ENCODE data around the gene THSD4.

The THSD4 gene

DNA sequence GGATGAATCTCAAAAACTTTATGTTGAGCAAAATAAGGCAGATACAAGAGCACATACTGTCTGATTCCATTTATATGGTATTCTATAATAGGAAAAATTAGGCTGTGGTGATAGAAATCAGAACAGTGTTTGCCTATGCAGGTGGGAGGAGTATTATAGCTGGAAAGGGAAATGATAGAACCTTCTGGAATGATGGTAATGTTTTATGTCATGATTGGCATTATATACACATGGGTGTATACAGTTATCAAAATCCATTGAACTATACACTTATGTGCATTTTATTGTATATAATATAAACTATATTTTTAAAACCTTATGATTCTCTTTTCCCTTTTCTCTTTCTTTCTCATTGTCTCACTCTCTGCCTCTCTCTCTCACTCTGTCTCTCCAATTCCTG is 156.1 kb downstream of the THSD4 start:
- DNase-seq = no peak

DNA sequence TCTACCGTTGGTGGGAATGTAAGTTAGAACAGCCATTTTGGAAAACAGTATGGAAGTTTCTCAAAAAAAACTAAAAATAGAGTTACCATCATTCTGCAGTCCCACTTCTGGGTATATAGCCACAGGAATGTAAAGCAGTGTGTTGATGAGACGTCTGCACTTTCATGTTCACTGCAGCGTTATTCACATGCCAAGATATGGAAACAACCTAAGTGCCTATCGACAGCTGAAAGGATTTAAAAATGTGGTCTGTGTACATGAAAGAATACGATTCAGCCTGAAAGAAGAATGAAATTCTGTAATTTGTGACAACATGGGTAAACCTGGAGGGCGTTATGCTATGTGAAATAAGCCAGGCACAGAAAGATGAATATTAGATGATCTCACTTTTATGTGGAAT is 157.7 kb downstream of the THSD4 start:
- no peak for DNase-seq

DNA sequence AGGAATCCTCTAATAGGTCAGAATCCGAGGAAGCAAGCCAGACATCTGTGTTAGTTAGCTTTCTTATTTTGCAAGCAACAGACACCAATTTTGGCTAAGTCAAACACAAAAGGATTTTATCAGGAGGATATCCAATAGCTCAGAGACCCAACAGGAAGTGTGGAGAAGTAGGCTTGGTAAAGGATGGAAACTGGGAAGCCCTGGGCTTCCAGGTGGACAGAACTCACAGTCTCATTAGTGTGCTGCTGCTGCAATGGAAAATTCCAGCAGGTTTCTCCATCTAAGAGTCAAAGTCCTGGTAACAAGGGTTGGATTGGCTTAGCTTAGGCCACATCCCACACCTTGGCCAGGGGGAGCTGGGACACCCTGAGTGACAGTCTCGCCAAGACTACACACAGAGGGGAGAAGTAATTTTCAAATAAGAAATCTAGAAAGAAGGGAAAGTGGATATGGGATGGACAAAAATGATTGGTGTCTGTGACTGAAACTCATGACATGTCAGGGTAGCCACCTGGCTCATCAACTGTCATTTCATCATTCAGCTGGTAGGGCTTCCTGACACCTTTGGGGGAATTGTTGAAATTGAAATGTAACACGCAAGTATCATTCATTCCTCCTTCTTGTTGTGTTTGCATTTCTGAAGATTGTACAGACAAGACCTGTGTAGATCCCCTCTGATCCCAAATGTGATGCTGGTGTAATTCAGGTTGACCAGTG is 158.6 kb downstream of the THSD4 start:
- DNase-seq = no peak

DNA sequence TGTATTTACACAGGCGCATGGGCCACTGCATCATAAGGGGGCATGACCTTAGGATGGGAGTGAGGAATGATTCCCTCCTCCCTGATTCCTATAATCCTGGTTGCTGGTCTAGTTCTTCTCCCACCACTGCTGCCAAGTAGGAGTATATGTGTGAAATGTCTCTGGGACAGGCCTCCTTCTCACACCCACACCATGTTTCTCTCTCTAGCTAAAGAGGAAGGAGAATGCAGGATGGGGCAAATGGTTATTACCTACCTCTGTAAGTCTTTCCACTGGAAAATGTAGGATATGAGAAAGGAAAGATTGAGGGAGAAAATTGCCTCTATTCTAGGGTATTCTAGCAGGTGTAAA is 159.2 kb downstream of the THSD4 start:
- DNase-seq = no peak

DNA sequence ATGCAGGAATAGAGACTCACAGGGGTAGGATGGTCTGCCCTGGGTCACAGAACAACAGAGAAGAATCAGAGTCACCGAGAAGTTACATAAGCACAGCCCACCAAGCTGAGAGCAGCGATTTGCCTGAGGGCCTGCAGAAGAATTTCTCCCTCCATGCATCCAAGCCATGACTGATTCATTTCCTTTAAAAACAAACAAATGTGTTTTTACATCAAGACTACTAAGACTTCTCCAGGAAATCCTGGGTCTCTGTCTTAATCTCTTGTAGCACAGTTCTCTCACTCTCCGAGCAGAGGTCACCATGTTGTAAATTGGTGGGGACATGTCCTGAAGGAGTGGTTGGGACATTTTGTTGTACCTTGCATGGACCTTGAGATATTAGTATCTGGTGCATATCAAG is 159.8 kb downstream of the THSD4 start:
- no peak for DNase-seq

DNA sequence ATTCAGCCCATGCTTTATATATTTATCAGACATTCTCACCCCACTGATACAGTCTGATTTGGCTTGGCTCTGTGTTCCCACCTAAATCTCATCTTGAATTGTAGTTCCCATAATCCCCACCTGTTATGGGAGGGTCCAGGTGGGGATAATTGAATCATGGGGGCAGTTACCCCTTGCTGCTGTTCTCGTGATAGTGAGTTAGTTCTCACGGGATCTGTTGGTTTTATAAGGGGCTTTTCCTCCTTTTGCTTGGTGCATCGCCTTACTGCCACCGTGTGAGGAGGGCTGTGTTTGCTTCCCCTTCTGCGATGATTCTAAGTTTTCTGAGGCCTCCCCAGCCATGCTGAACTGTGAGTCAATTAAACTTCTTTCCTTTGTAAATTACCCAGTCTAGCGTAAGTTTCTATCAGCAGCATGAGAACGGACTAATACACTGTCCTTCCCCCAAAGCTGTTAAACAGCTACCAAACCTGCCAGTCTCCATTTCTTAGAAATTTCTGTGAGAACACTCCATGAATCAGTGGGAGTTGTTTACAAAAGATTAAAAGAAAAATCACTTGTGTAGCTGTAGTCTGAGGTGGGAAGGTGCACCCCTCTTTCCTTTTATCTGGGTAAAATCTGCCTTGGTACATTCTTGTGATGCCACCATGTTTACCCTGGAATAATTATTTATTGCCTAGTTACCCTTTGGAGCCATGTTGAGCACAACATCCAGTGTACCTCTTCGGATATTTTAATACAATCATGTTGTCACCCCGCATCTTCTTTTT is 160.5 kb downstream of the THSD4 start:
- no peak for DNase-seq

DNA sequence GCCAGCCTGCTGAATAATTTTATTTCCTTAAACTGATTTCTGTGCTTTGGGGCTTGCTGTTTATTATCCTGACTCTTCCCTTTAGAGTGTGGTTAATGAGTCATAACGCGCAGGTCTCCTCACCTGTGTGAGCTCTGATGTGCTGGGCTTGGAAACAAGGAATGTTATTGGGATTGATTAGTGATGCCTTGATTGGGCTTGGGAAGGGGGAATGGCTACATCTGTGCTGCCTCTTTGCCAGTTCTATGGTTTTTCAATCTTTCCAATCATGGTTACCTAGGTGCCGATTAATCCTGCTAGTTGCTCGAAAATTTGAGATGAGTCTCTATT is 161.0 kb downstream of the THSD4 start:
- DNase-seq = no peak

DNA sequence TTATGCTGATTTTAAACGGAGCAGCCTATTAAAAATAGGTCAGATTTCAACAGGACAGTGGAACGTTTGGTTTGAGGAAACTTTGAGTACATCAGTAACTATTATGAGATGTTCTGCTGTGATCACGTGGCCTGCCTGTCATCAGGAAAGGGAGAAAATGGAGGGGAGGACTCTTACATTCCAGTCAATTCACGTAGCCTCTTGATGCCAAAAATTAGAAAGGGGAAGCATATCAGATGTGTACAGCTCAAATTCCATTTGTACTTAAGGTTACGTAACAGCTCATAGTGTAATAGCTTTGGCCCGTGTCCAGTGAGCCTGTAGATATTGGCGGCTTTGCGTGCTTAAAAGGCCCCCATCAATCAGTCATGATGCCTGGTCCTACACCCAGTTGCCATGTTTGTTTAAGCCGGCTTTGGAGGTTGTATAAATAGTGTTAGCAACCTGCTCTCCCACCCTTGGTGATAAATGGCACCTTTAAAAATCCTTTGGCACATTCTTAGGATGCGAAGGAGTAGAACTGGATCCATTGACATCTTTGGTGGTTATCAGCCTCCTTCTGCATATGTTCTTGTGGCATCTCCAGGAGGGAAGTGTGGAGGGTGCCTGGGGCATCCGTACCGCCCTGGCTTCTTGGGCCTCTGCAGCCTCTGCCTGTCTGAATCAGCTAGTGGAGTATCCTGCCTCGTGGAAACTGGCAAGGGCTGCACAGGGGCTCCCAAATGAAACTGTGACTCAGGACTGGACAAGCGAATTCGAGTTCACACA is 163.9 kb downstream of the THSD4 start:
- peak; percentile 14 for DNase-seq

DNA sequence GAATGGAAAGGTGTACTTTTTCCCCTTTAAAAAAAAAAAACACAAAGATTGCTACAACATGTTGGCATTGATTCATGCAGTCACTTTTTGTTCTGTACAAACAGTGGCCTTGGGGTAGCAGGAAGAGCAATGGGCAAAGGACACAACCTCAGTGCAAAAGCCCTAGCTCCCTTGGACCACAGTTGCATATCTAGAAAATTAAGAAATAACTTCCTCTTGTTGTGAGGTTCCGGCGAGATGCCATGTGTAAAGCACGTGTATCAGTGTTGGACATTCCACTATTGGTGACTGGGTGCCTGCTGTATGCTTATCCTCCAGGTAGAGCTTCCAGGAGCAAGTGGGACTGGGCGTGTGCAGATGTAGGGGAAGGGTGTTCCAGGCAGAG is 164.5 kb downstream of the THSD4 start:
- no peak for DNase-seq

DNA sequence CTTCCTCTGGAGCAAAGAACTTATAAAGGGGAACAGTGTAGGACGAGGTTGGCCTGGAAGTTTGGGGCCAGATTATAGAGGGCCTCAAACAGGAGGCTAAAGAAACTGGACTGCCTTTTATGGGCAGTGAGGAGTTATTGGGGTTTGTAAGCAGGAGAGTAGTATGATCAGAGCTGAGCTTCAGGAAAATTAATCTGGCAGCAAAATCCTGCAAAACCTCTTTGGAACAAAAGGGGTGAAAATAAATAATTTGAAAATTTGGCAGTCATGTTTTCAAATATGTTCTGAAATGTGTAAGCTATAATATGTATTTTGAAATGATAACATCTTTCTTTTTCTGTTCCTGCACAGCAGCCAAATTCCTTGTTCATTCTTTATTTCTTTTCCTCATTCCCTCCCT is 164.9 kb downstream of the THSD4 start:
- no peak for DNase-seq

DNA sequence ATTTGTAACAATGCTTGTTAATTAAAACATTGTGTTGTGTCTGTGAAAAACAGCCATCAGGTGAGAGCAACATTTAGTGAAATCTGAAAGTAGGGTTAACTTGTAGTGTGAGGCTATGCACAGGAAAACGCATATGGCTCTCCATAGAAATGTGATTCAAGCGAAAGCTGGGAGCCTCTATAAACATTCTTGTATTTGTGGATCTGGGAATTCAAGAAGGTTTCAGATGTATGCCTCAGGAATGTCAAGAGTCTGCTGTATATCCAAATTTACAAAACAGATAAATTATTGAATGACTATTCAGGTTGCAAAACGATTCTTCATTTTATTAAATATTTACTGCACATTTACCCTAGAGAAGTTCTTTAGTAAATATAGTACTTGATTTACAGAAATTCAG is 166.0 kb downstream of the THSD4 start:
- DNase-seq = no peak

DNA sequence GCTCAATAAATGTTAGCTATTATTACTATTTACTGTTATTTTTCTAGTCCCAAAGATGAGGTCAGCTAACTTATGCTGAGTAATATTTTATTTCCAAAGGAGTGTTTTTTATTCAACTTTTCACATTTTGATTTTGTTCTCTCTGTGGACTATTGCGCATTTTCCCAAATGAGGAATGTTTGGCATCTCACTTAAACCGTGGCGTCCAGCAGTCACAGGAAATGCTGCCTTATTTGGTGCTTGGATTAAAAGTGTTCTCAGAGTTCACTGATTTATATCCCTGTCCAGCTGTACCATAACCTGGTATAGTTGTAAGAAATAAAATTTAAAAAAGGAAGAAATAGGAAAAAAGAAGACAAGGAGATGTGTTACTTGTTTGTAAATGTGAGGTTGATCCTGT is 166.8 kb downstream of the THSD4 start:
- no peak for DNase-seq

DNA sequence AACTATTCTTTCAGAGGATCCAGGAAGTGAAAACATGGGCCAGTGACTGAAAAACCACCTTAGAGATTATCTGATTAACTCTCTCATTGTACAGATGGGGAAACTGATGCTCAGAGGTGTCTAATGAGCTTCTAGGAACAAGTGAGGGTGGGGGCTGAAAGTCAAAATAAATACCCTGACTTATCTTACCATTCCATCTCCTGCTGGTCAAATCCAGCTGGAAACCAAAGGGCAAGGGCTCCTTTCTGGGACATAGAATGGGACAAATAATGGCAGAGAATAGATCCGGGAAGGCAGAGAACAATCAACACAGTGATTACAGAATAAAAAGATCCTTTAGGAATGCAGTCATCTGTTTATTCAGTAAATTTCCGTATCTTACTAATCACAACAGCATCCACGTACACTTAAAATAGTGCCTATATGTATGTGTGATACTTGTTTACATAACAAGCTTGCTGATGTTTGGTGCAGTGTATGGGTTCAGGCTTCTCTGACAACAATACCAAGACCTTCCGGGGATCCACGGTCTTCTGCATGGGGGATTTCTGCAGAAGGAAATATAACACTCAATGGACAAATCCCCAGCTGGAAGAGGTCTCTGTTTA is 173.2 kb downstream of the THSD4 start:
- no peak for DNase-seq

DNA sequence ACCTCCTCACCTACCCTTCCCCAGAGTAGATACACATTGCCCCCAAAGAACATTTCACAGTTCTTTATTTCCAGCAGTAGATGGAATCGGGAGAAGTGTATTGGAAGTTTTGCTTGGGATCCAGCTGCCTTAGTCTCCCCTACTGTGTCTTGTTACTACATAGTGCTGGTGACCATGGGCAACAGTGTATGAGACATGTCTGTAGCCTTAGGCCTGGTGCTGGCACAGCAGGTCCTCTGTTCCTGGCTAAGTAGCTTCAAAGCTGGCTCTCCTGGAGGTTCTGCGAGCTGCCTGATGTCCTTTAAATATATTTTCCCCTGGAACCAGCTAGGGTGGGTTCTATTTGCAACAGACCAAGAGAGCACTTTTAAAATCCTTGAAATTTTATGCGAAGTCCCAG is 174.7 kb downstream of the THSD4 start:
- no peak for DNase-seq

DNA sequence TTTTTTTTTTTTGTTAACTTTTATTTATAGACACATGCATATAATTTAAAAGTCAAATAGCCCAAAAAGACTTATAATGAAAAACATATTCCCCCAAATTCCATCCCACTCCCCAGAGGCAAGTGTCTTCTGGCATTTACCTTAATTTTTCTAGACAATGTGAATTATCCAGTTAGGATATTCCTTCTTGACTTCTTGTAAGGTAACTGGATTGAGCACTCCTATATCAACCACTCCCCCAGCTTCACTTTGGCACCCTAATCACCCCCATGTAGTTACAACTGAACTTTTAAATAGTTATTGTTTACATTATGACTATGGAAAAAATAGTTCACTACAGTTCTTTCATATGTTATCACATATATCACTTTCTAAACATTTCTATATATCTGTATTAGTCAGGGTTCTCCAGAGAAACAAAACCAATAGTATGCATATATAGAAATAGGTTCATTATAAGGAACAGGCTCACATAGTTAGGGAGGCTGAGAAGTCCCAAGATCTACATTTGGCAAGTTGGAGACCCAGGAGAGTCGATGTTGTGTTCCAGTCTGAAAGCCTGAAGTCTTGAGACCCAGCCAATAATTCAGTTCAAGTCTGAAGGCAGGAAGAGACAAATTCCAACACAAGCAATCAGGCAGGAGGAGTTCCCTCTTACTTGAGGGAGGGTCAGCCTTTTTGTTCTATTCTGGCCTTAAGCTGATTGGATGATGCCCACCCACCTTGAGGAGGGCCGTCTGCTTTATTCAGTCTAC is 175.8 kb downstream of the THSD4 start:
- DNase-seq = no peak

DNA sequence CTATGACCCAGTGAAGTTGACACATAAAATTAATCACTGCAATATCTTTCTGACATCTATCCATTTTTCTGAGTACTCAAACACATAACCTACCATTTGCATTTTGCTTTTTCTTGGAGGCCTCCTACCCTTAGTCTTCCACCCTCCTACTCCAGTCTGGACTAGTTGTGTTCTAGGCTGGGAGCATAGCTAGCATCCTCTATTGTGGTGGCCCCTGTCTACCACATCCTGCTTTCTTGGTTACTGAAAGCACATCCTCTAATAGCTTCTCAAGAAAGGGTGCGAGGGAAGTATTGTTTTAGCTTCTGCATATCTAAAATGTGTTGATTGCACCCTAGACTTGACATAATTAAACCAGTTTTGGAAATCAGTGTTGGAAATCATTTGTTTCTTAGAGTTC is 176.5 kb downstream of the THSD4 start:
- DNase-seq = no peak

DNA sequence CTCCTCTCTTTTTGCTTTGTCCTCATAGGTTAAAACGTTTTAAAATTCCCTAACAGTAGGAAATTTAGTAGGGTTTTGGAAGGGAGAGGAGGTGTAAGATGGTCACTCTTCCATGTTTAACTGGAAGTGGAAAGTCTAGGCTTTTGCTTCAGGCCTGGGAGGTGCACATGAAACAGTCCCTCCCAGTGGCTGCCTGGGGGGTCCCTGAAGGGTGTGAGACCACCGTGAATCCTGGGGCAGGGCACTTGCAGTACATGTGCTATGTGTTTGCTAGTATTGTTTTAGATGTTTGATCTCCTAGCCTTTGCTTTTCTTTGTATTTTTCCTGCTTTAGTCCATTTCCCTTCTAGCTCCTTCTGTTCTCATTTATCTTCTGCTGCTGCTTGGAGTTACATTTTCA is 178.5 kb downstream of the THSD4 start:
- DNase-seq = no peak

DNA sequence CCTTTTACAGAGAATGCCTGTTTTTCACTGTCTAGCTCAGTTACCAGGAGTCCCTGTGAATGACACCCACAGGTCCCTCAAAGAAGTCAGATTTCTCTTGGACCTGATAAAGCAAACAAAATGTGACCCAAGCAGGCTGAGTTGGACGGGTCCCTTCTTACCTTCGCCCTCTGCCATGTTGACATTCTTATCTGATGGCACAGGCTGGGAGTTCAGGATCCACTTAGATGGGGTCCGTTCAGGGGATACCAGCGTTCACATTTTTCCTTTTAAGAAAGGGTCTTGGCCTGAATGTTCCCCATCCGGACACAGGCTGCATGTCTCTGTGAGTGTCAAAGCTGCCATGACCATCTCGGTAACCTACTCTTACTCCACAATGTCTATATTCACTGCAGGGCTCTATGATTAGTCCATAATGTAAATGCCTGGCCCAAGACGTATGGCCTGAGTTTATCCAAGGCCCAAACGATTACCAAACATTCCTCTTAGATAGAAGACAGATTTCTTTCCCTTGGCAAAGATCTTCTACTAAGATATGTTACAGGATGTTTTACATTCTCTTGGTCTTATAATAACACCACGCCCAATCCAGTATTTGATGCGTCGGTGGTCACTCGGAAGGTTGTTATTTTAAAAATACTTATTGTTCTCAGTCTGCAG is 179.1 kb downstream of the THSD4 start:
- no peak for DNase-seq

DNA sequence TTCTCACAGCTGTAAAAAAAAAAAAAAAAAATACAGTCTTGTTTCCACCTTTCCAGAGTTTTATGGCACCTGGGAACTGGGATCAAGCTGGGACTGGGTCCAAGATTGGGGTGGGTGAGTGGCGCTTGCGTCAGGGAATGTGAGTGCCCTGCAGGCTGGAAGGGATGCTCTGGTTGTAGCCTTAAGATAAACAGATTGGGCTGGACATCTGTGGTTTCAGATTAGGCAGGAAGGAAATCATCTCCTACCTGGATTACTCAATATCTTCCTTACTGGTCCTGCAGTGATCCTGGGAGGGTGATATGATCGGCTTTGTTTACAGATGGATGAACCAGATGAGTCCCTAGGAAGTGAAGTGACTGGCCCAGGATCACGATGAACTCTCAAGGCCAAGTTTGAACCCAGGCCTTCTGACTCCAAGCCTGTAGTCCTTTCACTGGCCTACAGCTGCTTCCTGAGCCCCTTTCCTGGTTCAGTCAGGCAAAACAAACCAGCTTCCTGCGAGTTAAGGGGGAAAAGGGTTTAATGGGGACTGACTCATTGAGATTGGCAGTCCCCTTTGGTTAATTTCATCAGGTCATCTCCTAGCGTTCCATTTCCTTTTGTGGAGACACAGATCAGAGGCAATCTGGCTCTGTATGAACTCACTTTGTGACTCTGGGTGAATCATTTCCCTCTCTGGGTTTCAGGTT is 179.8 kb downstream of the THSD4 start:
- DNase-seq = no peak

DNA sequence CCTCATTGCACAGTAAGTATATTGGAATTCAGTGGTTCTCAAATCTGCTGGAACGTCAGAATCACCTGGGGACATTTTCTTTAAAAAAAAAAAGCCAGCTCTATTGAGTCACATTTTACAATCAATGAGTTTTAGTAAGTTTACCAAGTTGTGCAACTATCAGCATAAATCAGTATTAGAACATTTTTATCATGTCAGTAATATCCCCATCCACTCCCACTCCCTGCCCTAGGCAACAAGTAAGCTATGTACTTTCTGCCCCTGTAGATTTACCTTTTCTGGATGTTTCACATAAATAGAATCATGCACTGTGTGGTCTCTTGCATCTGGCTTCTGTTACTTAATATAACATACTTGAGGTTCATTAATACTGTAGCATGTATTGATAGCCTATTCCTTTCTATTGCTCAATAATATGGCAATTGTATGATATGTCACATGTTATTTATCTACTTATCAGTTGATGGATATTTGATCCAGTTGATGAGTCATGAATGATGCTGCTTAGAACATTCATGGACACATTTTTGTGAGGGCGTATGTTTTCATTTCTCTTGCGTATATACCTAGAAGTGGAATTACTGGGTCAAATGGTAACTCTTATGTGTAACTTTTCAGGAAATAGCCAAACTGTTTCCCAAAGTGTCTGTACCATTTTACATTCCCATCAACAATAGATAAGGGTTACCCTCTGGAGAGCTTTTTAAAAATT is 180.5 kb downstream of the THSD4 start:
- no peak for DNase-seq

DNA sequence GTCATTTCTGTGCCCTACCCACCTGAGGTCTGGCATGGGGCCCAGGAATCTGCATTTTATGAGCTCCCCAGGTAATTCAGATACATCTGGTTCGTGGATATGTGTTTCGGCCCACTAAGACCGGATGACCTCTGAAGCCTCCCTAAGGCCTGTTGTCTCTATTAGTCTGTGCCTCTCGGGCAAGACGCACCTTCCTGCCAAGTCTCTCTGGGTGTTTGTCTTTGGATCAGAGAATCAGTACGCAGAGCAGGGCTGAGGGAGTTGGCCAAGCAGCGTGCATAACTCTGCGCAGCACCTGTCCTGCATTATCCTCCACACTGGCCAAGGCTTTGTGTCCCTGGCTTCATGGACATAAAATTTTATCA is 181.0 kb downstream of the THSD4 start:
- no peak for DNase-seq

Measured in NCI-H2171 (cell line).